ENCODE data around the gene FBXO24. TPM values are rescaled to one million over a fixed set of nuclear protein-coding genes. Genes with fewer than 3 reads are reported as not detected.

FBXO24 gene
- total and polyA plus RNA-seq, 4 donors: 0.25 to 1.3 (median 0.33) TPM

DNA sequence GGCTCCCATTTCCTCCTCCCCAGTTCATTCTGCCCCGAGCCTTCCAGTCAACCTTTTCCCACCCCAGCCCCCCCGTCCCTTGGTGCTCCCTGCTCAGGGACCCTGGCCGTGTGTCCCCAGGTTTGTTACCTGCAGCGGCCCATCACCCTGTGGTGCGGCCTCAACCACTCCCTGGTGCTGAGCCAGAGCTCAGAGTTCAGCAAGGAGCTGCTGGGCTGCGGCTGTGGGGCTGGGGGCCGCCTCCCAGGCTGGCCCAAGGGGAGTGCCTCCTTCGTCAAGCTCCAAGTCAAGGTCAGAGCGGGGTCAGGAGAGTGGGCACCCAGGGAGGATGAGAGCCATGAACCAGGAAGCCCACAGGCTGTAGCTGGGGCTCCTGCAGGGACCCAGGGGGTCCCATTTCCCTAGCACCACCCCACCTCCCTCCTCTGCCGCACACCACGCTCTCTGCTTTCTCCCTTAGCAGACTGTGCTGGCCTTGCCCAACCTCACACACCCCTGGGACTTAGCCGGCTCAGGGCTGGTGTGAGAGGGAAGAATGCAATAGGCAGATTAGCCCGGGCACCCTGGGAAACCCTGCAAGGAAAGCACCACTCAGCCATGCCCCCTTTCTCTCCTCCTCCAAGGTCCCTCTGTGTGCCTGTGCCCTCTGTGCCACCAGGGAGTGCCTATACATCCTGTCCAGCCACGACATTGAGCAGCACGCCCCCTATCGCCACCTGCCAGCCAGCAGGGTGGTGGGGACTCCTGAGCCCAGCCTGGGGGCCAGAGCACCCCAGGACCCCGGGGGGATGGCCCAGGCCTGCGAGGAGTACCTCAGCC is 14.0 kb downstream of the FBXO24 start:
- H3K4me3 ChIP-seq: no peak overlapping the region
- TF ChIP-seq, protein P1, sequence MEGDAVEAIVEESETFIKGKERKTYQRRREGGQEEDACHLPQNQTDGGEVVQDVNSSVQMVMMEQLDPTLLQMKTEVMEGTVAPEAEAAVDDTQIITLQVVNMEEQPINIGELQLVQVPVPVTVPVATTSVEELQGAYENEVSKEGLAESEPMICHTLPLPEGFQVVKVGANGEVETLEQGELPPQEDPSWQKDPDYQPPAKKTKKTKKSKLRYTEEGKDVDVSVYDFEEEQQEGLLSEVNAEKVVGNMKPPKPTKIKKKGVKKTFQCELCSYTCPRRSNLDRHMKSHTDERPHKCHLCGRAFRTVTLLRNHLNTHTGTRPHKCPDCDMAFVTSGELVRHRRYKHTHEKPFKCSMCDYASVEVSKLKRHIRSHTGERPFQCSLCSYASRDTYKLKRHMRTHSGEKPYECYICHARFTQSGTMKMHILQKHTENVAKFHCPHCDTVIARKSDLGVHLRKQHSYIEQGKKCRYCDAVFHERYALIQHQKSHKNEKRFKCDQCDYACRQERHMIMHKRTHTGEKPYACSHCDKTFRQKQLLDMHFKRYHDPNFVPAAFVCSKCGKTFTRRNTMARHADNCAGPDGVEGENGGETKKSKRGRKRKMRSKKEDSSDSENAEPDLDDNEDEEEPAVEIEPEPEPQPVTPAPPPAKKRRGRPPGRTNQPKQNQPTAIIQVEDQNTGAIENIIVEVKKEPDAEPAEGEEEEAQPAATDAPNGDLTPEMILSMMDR (IDR thresholded peaks at IDR 0.05; ENCODE audit: control extremely low read depth, extremely low read depth): no peak
- H3K4me1 ChIP-seq (ENCODE audit: control insufficient read depth in 5 of 5, insufficient read depth in 5 of 5, low read length in 5 of 5): peaks cover 0 to 26% (median 5%) of the 10 kb centered on the region in 5 donors
- ATAC-seq (ENCODE audit: insufficient read depth, low FRiP score) (no peak), DNase-seq (no peak)
- H3K9me3 ChIP-seq (ENCODE audit: control insufficient read depth in 4 of 4, insufficient read depth in 3 of 4, low read length in 3 of 4): no peaks in the 10 kb centered on the region
- H3K27ac ChIP-seq (ENCODE audit: low read depth in 1 of 2, low read length in 1 of 2): no peak overlapping the region
- no peak overlapping the region for H3K9ac ChIP-seq (ENCODE audit: insufficient read depth in 1 of 2, low read length in 2 of 2)
- H3K36me3 ChIP-seq (ENCODE audit: control insufficient read depth in 4 of 4, insufficient read depth in 4 of 4, low read length in 4 of 4): peaks cover 0 to 2% (median 0%) of the 10 kb centered on the region in 4 donors
- H3K27me3 ChIP-seq (ENCODE audit: control insufficient read depth in 3 of 3, insufficient read depth in 3 of 3, low read length in 2 of 3): no peaks in the 10 kb centered on the region
- WGBS, 2 donors: 78 to 85% methylated on average over 18 of the region's 18 CpGs

DNA sequence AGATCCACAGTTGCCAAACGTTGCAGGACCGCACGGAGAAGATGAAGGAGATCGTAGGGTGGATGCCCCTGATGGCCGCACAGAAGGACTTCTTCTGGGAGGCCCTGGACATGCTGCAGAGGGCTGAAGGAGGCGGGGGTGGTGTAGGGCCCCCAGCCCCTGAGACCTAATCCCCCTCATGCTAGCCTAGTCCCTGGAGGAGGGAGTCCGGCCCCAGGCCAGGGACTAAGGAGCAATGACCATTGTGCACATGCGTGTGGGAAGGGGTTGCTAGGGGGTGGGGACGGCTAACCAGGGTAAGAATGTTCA is 14.6 kb downstream of the FBXO24 start:
- DNase-seq (no peak), ATAC-seq (ENCODE audit: insufficient read depth, low FRiP score) (no peak)
- Histone ChIP-seq H3K9ac (ENCODE audit: insufficient read depth in 1 of 2, low read length in 2 of 2) (no peak overlapping the region), H3K27me3 (ENCODE audit: control insufficient read depth in 3 of 3, insufficient read depth in 3 of 3, low read length in 2 of 3) (no peaks in the 10 kb centered on the region), H3K9me3 (ENCODE audit: control insufficient read depth in 4 of 4, insufficient read depth in 3 of 4, low read length in 3 of 4) (no peaks in the 10 kb centered on the region), H3K36me3 (ENCODE audit: control insufficient read depth in 4 of 4, insufficient read depth in 4 of 4, low read length in 4 of 4) (no peaks in the 10 kb centered on the region), H3K4me3 (no peak overlapping the region), H3K27ac (ENCODE audit: low read depth in 1 of 2, low read length in 1 of 2) (no peak overlapping the region), H3K4me1 (ENCODE audit: control insufficient read depth in 5 of 5, insufficient read depth in 5 of 5, low read length in 5 of 5) (peaks cover 0 to 31% (median 5%) of the 10 kb centered on the region in 5 donors)
- TF ChIP-seq, protein P1 (IDR thresholded peaks at IDR 0.05; ENCODE audit: control extremely low read depth, extremely low read depth): no peak
- 81 to 92% methylated on average over 9 of the region's 9 CpGs for WGBS, 2 donors

DNA sequence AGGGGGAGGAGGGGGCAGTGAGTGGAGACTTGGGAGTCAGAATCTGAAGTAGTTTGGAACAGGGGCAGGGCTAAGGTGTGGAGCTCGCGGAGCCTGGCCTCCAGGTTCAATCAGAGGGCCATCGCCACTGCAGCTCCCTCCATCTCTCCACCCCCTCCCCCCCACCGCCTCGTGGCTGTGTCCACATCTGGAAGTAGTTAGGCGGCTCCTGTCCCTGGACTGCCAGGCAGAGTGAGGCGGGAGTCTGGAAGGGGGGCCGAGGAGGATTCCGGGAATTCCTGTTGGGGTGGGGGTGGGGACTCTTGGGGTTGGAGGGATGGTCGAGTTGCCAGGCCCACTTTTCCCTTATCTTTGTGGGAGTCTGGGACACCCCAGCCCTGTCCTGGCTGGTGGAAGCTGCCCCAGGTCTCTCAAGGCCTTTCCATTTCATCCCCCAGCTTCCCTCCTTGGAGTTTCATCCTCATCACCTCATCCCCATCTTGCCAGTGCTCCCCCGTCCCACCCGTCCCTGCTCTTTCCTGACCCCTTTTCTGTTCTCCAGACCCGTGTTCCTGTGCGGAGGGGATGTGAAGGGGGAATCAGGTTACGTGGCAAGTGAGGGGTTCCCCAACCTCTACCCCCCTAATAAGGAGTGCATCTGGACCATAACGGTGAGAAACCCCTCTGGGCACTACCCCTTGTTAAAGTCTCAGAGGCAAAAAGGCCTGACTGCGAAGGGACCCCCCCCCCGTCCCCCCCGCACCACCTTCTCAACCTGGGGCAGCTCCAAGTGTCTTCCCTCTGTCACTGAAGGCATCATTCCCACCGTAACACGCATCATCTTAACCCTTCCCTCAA is 17.0 kb downstream of the FBXO24 start:
- Histone ChIP-seq H3K4me3 (no peak overlapping the region), H3K27ac (ENCODE audit: low read depth in 1 of 2, low read length in 1 of 2) (peak overlapping the region in 1 of 2 donors; percentile 50), H3K4me1 (ENCODE audit: control insufficient read depth in 5 of 5, insufficient read depth in 5 of 5, low read length in 5 of 5) (peaks cover 0 to 31% (median 5%) of the 10 kb centered on the region in 5 donors), H3K9me3 (ENCODE audit: control insufficient read depth in 4 of 4, insufficient read depth in 3 of 4, low read length in 3 of 4) (no peaks in the 10 kb centered on the region), H3K36me3 (ENCODE audit: control insufficient read depth in 4 of 4, insufficient read depth in 4 of 4, low read length in 4 of 4) (peaks cover 0 to 5% (median 0%) of the 10 kb centered on the region in 4 donors), H3K9ac (ENCODE audit: insufficient read depth in 1 of 2, low read length in 2 of 2) (no peak overlapping the region), H3K27me3 (ENCODE audit: control insufficient read depth in 3 of 3, insufficient read depth in 3 of 3, low read length in 2 of 3) (no peaks in the 10 kb centered on the region)
- WGBS, 2 donors: 47 to 72% methylated on average over 20 to 21 of the region's 21 CpGs
- DNase-seq: peak; percentile 93 to 94 (median 93)
- ATAC-seq (ENCODE audit: insufficient read depth, low FRiP score): no peak
- TF ChIP-seq, protein P1 (IDR thresholded peaks at IDR 0.05; ENCODE audit: control extremely low read depth, extremely low read depth): no peak

Measured in lung (tissue), 12 donors.